ENCODE data around the gene DHRS9.

DNA sequence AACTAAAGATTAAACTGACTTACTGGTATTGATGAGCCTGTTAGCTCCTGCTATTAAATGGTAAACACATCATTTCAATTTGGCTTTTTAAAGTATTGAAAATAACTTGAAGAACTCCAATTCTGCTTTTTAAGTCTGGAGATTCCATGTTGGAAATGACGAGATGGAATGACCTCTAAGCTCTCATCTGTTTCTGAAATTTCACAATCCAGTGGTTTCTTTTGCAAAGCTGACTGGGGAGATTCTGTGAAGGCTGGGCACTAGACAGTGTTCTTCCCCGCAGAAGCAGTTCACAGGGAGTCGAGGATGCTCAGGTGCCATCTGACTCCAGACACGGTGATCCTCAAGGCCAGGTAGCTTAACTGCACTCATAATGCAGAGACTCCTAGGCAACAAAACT is 44.7 kb downstream of the DHRS9 start:
- TF ChIP-seq, protein P1, sequence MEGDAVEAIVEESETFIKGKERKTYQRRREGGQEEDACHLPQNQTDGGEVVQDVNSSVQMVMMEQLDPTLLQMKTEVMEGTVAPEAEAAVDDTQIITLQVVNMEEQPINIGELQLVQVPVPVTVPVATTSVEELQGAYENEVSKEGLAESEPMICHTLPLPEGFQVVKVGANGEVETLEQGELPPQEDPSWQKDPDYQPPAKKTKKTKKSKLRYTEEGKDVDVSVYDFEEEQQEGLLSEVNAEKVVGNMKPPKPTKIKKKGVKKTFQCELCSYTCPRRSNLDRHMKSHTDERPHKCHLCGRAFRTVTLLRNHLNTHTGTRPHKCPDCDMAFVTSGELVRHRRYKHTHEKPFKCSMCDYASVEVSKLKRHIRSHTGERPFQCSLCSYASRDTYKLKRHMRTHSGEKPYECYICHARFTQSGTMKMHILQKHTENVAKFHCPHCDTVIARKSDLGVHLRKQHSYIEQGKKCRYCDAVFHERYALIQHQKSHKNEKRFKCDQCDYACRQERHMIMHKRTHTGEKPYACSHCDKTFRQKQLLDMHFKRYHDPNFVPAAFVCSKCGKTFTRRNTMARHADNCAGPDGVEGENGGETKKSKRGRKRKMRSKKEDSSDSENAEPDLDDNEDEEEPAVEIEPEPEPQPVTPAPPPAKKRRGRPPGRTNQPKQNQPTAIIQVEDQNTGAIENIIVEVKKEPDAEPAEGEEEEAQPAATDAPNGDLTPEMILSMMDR (IDR thresholded peaks at IDR 0.05), result no peak
- TF ChIP-seq POLR2A (IDR thresholded peaks at IDR 0.05), result no peak
